Panc1 (cell line): ENCODE measurements around the gene IGBP1.

ENCODE experiments used
- CTCF ChIP-seq: fragments of 450-650 bp; IDR thresholded peaks from 2 replicates; pipeline ENCODE4 v1.5.1; 2017; ENCODE audit warnings: mild to moderate bottlenecking
- SIN3A ChIP-seq: IDR thresholded peaks from 2 replicates; pipeline ENCODE4 v1.6.1; 2012; ENCODE audit warnings: low read depth, mild to moderate bottlenecking, low read length, moderate library complexity, borderline replicate concordance; ENCODE audit not compliant: insufficient read depth
- TCF7L2 ChIP-seq: IDR thresholded peaks from 2 replicates; pipeline ENCODE4 v1.6.1; 2011; ENCODE audit warnings: mild to moderate bottlenecking, low read depth, low read length, inconsistent platforms

- no peak for TF ChIP-seq CTCF
- no peak for TF ChIP-seq TCF7L2
- TF ChIP-seq SIN3A, result no peak
Observed at GRCh38 chrX:70174754-70175153, 41.5 kb downstream of the IGBP1 start.
